ENCODE data around the gene S100A7A. TPM values are rescaled to one million over a fixed set of nuclear protein-coding genes. Genes with fewer than 3 reads are reported as not detected.

S100A7A gene
- total and polyA plus RNA-seq, 4 donors: not detected

DNA sequence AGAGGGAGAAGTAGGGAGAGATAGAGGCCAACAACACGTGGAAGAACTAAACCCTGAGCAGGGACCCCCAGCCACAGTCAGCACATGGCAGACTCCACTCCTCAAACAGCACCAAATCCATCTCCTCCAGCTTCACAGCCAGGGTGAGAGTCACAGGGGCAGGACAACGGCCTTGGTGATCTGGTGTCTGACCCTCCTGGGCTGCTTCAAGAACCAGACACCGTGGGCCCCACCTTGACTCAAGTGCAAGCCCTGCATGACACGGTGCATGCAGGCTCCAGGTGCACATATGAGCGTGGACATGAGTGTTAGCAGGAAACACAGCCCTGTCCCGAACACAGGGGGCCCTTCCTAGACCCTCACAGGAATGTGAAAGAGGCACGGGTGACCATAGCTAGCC lies 22.3 kb downstream of the S100A7A start:
- H3K9me3 ChIP-seq (ENCODE audit: control insufficient read depth in 4 of 4, insufficient read depth in 3 of 4, low read length in 3 of 4): peaks cover 0 to 11% (median 0%) of the 10 kb centered on the region in 4 donors
- ATAC-seq (ENCODE audit: insufficient read depth, low FRiP score) (no peak), DNase-seq (no peak)
- H3K27me3 ChIP-seq (ENCODE audit: control insufficient read depth in 3 of 3, insufficient read depth in 3 of 3, low read length in 2 of 3): no peaks in the 10 kb centered on the region
- H3K4me3 ChIP-seq: no peak overlapping the region
- TF ChIP-seq, protein P1, sequence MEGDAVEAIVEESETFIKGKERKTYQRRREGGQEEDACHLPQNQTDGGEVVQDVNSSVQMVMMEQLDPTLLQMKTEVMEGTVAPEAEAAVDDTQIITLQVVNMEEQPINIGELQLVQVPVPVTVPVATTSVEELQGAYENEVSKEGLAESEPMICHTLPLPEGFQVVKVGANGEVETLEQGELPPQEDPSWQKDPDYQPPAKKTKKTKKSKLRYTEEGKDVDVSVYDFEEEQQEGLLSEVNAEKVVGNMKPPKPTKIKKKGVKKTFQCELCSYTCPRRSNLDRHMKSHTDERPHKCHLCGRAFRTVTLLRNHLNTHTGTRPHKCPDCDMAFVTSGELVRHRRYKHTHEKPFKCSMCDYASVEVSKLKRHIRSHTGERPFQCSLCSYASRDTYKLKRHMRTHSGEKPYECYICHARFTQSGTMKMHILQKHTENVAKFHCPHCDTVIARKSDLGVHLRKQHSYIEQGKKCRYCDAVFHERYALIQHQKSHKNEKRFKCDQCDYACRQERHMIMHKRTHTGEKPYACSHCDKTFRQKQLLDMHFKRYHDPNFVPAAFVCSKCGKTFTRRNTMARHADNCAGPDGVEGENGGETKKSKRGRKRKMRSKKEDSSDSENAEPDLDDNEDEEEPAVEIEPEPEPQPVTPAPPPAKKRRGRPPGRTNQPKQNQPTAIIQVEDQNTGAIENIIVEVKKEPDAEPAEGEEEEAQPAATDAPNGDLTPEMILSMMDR (IDR thresholded peaks at IDR 0.05; ENCODE audit: control extremely low read depth, extremely low read depth): no peak
- H3K4me1 ChIP-seq (ENCODE audit: control insufficient read depth in 5 of 5, insufficient read depth in 5 of 5, low read length in 5 of 5): no peaks in the 10 kb centered on the region
- no peaks in the 10 kb centered on the region for H3K36me3 ChIP-seq (ENCODE audit: control insufficient read depth in 4 of 4, insufficient read depth in 4 of 4, low read length in 4 of 4)
- H3K9ac ChIP-seq (ENCODE audit: insufficient read depth in 1 of 2, low read length in 2 of 2): no peak overlapping the region
- WGBS, 2 donors: 72 to 76% methylated on average over 7 of the region's 7 CpGs
- no peak overlapping the region for H3K27ac ChIP-seq (ENCODE audit: low read depth in 1 of 2, low read length in 1 of 2)

DNA sequence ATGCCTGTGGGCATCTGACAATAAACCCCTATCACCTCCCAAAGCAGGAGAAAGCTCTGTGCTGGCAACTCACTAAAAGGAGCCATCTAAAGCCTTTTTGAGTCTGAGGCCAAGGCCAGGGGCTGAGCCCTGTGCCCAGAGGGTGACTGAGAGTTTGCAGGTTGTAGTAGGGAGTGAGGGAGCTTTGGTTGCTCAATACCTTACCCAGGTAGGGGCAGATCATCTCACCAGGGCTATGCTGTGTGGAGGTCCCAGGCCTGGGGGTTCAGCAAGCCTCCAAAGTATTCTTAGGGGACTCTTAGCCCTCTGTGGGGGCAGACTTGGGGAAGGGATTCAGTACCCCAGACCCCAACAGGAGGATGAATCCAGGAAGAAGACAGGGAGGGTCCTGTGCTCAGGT lies 23.0 kb downstream of the S100A7A start:
- Histone ChIP-seq H3K27ac (ENCODE audit: low read depth in 1 of 2, low read length in 1 of 2) (no peak overlapping the region), H3K9ac (ENCODE audit: insufficient read depth in 1 of 2, low read length in 2 of 2) (no peak overlapping the region), H3K36me3 (ENCODE audit: control insufficient read depth in 4 of 4, insufficient read depth in 4 of 4, low read length in 4 of 4) (no peaks in the 10 kb centered on the region), H3K27me3 (ENCODE audit: control insufficient read depth in 3 of 3, insufficient read depth in 3 of 3, low read length in 2 of 3) (no peaks in the 10 kb centered on the region), H3K9me3 (ENCODE audit: control insufficient read depth in 4 of 4, insufficient read depth in 3 of 4, low read length in 3 of 4) (peaks cover 0 to 11% (median 0%) of the 10 kb centered on the region in 4 donors), H3K4me1 (ENCODE audit: control insufficient read depth in 5 of 5, insufficient read depth in 5 of 5, low read length in 5 of 5) (no peaks in the 10 kb centered on the region), H3K4me3 (no peak overlapping the region)
- ATAC-seq (ENCODE audit: insufficient read depth, low FRiP score) (no peak), DNase-seq (no peak)
- TF ChIP-seq, protein P1 (IDR thresholded peaks at IDR 0.05; ENCODE audit: control extremely low read depth, extremely low read depth): no peak

DNA sequence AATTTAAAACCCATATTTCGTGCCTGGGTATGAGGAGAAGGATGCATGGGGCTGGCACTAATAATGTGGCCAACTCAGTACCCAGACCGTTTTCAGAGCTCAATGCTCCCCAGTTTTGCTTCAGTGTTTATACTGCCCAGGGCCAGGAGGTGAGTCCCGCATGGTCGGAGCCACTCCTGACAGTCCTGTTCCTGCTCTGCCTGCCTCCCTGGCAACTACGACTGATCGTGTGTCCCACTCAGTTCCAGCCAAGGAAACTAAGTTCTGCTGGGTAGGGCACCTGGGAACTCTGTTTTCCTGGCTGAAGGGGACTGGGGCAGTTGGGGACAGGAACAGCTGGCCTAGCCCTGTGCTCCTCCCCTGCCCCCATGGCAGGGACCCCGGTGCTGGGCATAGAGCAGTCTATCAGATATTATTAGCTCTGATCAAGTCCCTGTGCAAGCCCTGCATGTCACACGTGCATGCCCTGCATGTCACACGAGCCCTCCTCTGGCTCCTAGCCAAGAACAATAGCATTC lies 25.0 kb downstream of the S100A7A start:
- TF ChIP-seq, protein P1 (IDR thresholded peaks at IDR 0.05; ENCODE audit: control extremely low read depth, extremely low read depth): no peak
- Histone ChIP-seq H3K36me3 (ENCODE audit: control insufficient read depth in 4 of 4, insufficient read depth in 4 of 4, low read length in 4 of 4) (no peaks in the 10 kb centered on the region), H3K4me3 (no peak overlapping the region), H3K27ac (ENCODE audit: low read depth in 1 of 2, low read length in 1 of 2) (no peak overlapping the region), H3K9me3 (ENCODE audit: control insufficient read depth in 4 of 4, insufficient read depth in 3 of 4, low read length in 3 of 4) (peaks cover 0 to 10% (median 0%) of the 10 kb centered on the region in 4 donors), H3K4me1 (ENCODE audit: control insufficient read depth in 5 of 5, insufficient read depth in 5 of 5, low read length in 5 of 5) (no peaks in the 10 kb centered on the region), H3K9ac (ENCODE audit: insufficient read depth in 1 of 2, low read length in 2 of 2) (no peak overlapping the region), H3K27me3 (ENCODE audit: control insufficient read depth in 3 of 3, insufficient read depth in 3 of 3, low read length in 2 of 3) (no peaks in the 10 kb centered on the region)
- 66 to 73% methylated on average over 9 of the region's 9 CpGs for WGBS, 2 donors
- no peak for ATAC-seq (ENCODE audit: insufficient read depth, low FRiP score)
- DNase-seq: no peak

DNA sequence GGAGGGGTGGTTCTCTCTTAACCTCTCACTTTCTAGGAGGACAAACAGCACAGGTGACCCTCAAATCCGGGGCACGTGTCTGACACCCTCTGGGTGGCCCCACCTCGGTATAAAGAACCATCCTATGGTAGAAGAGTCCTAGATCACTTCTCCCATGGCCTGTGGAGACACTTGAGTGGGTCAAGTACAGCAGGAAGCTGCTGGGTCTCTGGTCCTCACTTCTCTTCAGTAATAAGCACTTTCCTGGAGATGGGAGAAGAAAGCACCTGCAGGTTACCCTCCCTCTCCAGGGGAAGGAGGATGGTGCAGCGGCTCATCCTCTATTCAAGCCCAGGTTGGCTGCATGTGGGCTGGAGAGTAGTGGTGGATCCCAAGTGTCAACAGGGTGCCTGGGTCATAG lies 27.2 kb downstream of the S100A7A start:
- Histone ChIP-seq H3K9me3 (ENCODE audit: control insufficient read depth in 4 of 4, insufficient read depth in 3 of 4, low read length in 3 of 4) (peaks cover 0 to 8% (median 0%) of the 10 kb centered on the region in 4 donors), H3K4me3 (no peak overlapping the region), H3K27me3 (ENCODE audit: control insufficient read depth in 3 of 3, insufficient read depth in 3 of 3, low read length in 2 of 3) (no peaks in the 10 kb centered on the region), H3K4me1 (ENCODE audit: control insufficient read depth in 5 of 5, insufficient read depth in 5 of 5, low read length in 5 of 5) (no peaks in the 10 kb centered on the region), H3K27ac (ENCODE audit: low read depth in 1 of 2, low read length in 1 of 2) (no peak overlapping the region), H3K9ac (ENCODE audit: insufficient read depth in 1 of 2, low read length in 2 of 2) (no peak overlapping the region), H3K36me3 (ENCODE audit: control insufficient read depth in 4 of 4, insufficient read depth in 4 of 4, low read length in 4 of 4) (no peaks in the 10 kb centered on the region)
- ATAC-seq (ENCODE audit: insufficient read depth, low FRiP score) (no peak), DNase-seq (no peak)
- 63 to 66% methylated on average over 4 of the region's 4 CpGs for WGBS, 2 donors
- TF ChIP-seq, protein P1 (IDR thresholded peaks at IDR 0.05; ENCODE audit: control extremely low read depth, extremely low read depth): no peak

Data from lung (tissue), 12 donors.